CD4-positive, alpha-beta T cell treated with Interleukin-6 for 4 hours (primary cell): ENCODE data around the gene PLXDC2.

ENCODE experiments used
- DNase-seq: peaks from one replicate; pipeline ENCODE4 v3.0.0-alpha.2; 2020; ENCODE audit warnings: mixed read lengths

Gene PLXDC2

DNA sequence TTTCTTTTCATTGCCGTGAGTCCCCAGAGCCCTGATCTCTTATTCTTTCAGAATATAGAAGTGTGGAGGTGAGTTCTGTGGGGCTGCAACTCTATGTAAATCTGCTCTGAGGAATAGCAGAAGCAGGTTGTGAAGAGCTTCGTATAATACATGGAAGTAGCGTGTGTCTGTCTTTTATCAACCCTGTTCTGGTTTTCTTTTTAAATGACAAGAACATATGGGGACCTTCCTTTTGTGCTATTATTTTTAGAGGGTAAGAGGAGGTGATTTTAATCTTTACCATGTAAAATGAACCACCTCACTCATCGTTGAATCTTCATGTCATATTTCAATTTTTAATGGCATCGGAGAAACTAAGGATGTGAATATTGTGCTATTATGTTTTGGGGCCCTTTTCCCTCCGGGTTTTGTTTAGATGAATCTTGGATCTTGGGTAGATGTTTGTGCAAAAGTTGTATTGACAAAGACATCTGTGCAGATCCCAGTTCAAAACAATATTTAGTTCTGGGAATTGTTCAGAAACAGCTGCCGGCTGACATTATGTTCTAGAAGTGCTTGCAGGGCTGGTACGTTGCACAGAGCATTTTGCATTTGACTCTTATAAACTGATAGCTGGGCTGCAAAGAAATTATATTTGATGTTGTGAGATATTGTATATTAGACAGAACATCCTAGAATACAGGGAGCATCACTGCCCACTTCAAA lies 46.7 kb downstream of the PLXDC2 start:
- no peak for DNase-seq

- no peak for DNase-seq
Measured at GRCh38 chr10:19865676-19866075, 49.4 kb downstream of the PLXDC2 start.

DNA sequence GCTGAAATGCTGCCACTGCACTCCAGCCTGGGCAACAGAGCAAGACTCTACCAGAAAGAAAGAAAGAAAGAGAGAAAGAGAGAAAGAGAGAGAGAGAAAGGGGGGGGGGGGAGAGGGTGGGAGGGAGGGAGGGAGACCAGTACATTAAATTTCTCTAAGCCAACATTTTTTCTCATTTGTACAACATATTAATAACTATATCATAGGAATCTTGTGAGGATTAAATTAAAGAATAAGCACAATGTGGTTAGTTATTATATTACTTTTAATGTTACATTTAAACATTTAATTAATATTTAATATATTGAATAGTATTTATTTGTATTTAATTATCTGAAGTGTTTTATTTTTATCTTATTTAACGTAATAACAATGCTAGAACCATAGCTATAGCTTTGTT lies 53.1 kb downstream of the PLXDC2 start:
- no peak for DNase-seq

DNA sequence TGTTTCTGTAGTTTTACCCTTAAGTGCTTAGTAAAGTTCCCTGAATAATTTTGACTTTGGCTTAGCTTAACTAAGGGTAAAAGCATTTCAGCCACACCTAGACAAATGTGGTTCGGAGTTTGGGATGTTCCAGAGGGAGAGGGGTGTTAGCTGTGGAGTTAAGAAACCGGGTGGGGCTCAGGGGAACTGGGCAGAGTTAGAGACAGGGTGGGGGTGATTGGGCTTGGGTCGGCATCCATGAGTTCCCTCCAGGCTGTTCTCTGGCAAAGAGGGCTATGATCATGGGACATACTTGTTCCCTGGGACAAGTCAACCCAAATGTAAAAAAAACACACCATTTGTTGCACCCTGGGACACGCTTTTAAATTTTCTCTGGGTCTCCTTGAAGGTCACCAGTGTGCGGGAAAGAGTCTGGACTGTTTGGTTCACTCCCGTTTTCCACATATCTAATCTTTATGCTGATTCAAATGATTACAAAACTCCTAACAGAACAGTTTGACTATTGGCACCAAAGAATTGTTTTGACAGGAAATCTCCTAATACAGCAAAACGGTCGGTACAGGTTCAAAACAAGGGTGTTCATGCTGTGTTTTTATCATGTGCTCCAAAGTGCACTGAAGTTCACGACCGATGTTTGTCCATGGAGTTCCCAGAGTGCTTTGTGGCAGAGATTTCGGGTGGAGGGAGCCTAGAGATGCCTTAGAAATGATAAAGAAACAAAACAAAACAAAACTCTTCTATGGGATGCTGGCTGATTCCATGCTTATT lies 56.5 kb downstream of the PLXDC2 start:
- no peak for DNase-seq

GRCh38 chr10:19874190-19874589 lies 58.0 kb downstream of the PLXDC2 start:
- no peak for DNase-seq

DNA sequence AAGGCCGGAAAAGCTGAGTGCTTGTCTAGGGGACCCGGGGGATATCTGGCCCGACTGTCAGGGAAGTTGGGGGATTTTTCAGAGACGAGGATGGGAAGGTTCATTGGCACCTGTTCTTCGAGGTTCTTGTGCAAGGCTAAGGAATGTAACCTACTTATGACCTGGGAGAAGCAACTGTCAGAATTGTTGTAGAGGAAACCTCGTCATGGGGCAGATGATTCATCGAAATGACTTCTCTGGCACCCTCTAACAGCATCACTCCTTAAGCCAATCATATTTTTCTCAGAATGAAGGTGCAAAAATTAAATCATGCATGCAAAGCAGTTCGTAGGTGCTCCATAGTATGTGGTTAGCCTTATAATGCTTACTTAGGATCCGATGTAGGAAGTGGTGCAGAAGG lies 58.6 kb downstream of the PLXDC2 start:
- no peak for DNase-seq

DNA sequence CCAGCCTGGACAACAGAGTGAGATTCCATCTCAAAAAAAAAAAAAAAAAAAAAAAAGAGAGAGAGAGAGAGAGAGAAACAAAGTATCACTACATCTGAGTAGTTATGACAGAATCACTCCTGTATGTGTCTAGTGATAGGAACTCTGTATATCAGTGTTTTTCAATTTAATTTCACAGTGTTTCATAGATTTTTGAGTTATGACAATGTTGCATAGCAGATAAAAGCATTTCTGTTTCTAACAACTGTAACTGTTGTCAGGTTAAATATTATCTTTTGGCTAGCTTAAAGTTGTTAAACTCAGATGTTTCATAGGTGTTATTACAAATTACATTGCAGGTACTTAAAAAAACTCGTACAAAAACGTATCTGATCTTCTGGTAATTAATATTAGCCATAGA lies 60.3 kb downstream of the PLXDC2 start:
- DNase-seq = no peak

DNA sequence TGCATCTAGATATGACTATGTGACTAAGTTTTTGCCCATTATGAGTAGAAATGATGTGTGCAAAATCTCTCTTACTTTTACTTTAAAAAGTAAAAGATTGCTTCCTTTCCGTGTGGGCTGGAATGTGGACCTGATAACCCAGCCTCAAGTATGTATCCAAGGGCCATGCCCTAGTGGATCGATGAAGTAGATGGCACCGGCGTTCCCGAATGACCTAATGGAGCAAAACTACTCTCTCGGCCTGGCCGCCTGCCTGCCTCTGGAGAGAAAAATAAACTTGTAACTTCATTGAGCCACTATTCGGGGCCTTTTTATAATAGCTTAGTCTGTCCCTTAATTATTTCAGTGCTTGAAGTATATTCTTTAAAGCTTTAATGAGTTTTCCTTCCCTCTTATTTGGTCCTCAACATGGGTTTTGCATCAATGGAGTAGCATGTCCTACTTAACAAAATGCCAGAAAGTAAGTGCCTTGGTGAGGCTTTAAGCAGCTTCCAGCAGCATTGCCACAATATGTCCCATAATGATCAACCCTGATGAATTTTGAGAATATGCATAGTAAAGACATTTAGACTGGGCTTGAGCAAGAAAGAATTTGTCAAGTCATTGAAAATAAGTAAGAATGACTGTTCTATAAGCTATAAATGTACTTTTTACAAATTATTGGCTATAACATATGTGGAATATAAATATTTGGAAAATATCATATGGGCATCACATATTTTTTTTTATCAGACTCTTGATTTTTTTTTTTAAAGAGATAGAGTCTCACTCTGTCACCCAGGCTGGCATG lies 61.4 kb downstream of the PLXDC2 start:
- no peak for DNase-seq

GRCh38 chr10:19882621-19883020 lies 66.4 kb downstream of the PLXDC2 start:
- no peak for DNase-seq

DNA sequence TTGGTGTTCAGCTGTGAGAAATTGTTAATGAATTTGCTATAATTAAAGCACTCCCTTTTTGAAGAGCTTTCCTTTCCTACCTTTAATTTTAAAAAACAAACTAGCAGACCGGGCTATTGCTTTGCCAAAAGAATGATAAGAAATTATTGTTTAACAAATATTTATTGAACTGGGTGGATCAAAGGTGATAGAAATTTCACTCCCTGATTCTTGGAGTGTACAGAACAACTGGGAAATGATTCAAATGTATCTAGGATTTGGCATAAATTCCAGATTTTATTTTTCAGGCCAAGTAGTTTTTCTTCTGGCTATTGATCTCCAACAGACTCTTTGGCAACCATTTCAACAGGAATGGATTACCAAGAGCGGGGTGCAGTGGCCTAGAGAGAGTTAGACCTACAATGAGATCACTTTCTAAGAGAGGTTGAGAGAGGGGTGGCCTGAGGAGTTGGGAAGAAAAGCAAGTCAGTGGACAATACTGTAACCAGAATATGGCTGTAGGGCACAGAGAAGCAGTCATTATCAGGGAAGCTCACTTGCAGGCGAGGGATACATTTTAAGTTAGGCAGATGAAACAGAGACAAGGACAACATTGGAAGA lies 71.9 kb downstream of the PLXDC2 start:
- DNase-seq = no peak

GRCh38 chr10:19889256-19889655 lies 73.0 kb downstream of the PLXDC2 start:
- DNase-seq = no peak

DNA sequence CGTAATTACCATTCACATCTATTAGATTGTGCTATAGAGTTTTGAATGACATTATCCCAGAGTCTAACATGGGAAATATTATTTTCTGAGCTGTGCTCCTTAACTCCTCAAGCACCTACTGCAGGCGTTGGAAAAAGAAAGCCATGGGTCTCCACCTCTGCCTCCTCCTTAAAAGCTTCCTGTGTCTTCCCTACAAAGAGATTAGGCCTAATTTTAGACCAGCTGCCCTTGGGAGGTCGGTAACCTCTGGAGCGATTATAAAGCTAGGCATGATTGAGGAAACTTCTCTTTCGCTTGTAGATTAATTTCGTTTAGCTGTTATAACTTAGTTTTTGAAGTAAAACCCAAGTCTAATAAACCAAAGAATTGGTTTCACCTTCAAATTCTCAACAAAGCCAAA lies 75.2 kb downstream of the PLXDC2 start:
- DNase-seq = no peak

- no peak for DNase-seq
Measured at GRCh38 chr10:19892270-19892669, 76.0 kb downstream of the PLXDC2 start.

GRCh38 chr10:19892677-19893076 lies 76.4 kb downstream of the PLXDC2 start:
- DNase-seq = no peak

GRCh38 chr10:19895500-19895899 lies 79.3 kb downstream of the PLXDC2 start:
- no peak for DNase-seq

- no peak for DNase-seq
Measured at GRCh38 chr10:19902456-19902855, 86.2 kb downstream of the PLXDC2 start.

GRCh38 chr10:19904202-19904661 lies 88.0 kb downstream of the PLXDC2 start:
- DNase-seq = no peak

GRCh38 chr10:19906108-19906791 lies 90.0 kb downstream of the PLXDC2 start:
- no peak for DNase-seq

DNA sequence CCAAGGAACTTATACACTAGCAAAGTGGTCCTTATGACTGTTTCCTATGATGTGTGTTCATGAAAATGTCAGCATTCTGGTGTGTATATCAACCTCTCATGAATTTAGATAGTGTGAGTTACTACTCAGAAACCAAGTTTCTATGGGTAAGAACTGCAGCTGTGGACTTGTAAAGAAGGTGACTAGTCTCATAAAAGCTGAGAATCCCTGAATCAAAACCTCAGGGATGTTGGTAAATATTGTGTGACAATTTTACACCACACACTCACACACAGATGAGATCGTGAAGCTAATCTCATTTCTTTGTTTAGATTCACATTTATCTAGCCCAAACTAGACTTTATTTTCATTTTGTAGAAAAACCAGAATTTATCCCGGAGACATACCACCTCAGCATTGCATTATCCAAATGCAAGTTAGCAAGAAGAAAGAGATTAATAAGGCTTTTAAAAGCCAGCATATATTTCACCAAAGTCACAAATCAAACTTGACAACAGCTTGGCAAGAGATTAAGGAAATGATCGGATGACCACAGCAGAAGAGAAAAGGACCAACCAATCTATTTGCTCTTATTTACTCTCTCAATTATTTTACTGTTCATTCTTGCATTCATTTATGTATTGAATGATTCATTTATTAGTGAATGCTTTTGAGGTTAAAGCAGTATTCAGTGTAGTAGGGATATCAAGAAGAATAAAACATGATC lies 92.9 kb downstream of the PLXDC2 start:
- no peak for DNase-seq

DNA sequence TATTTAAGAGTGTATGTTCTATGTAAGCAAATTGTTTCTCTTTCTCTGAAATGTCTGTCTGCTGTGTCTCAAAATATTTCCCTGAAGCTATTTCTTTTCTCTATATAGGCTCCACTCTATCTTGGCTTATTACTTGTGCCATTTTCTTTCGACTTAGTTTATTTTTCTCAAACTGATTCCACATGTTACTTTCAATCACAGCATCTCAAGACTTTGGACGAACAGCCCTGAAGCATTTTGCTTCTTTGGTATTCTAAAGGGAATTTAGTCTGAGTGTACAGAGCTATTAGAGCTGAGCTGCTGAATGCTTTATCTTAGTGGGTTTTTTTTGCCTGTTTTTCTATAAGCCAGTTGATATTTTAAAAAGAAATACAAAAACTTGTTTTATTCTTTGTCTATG lies 95.7 kb downstream of the PLXDC2 start:
- DNase-seq = no peak

GRCh38 chr10:19913987-19914386 lies 97.8 kb downstream of the PLXDC2 start:
- no peak for DNase-seq

DNA sequence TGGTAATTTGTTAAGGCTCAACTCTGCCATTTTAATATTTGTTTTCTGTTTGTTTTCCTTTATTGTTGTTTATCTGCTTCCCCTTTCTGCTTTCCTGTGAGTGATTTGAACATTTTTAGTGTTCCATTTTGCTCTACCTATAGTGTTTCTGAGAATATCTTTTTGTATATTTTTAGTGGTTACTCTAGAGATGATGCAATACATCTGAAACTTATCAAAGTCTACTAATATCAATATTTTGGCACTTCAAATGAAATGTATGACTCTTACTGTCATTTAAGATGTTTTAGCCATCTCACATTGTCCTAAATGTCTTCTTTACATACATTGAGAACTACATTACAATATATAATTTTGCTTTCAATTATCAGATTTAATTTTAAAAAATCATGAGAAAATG lies 98.9 kb downstream of the PLXDC2 start:
- DNase-seq = no peak
